CD4-positive, alpha-beta T cell (primary cell): ENCODE measurements around the gene NRDC. TPM values are rescaled to one million over a fixed set of nuclear protein-coding genes. Genes with fewer than 3 reads are reported as not detected.
"Not testable (repeated sequence)": the region's sequence is repeated elsewhere in the genome, so short reads cannot be mapped to it uniquely, and the experiment has no call there.

ENCODE experiments used
- ATAC-seq: fragments of 200-7000 bp; cut with Tn5 transposase; one replicate; pipeline ENCODE4 v1.10.0; 2022; ENCODE audit warnings: mild to moderate bottlenecking; ENCODE audit not compliant: poor library complexity
- CTCF ChIA-PET: fragments of 350-600 bp; sonication (Branson Sonifier 250); formaldehyde crosslinking; loops from one replicate; lab custom pipeline; 2021; ENCODE audit warnings: antibody characterized with exemption, inconsistent platforms; lab: Charles Lee
- POLR2A ChIA-PET: fragments of 350-600 bp; sonication (Branson Sonifier 250); formaldehyde crosslinking; loops from one replicate; lab custom pipeline; 2021; ENCODE audit warnings: antibody characterized with exemption, inconsistent platforms; lab: Charles Lee
- DNase-seq, 14 experiments: peaks; one replicate each; pipeline ENCODE4 v3.0.0-alpha.2; 2013 to 2020; ENCODE audit warnings: mixed read lengths in 2 of 14
- H3K27ac ChIP-seq, 2 donors: one replicate each; pipeline versions ENCODE4 v1.5.1 to v1.7.0; 2013; ENCODE audit warnings: low read length in 2 of 2, low read depth in 1 of 2, mild to moderate bottlenecking in 1 of 2
- H3K27me3 ChIP-seq, 2 experiments: 1 replicate in 1 of 2; 2 replicates in 1 of 2; pipeline versions ENCODE4 v1.6.1 to v1.7.0; 2013; ENCODE audit warnings: low read length in 2 of 2, control low read depth in 1 of 2, mild to moderate bottlenecking in 1 of 2, moderate library complexity in 1 of 2; ENCODE audit not compliant: insufficient read depth in 2 of 2, control insufficient read depth in 1 of 2
- H3K36me3 ChIP-seq: one replicate; pipeline ENCODE4 v1.6.1; 2013; ENCODE audit warnings: low read length, control low read depth; ENCODE audit not compliant: insufficient read depth
- H3K4me1 ChIP-seq: one replicate; pipeline ENCODE4 v1.6.1; 2013; ENCODE audit warnings: low read length, control low read depth; ENCODE audit not compliant: insufficient read depth
- H3K4me3 ChIP-seq: one replicate; pipeline ENCODE4 v1.5.1; 2013; ENCODE audit warnings: mild to moderate bottlenecking, low read length, moderate library complexity
- H3K9me3 ChIP-seq, 2 experiments: 1 replicate in 1 of 2; 2 replicates in 1 of 2; pipeline versions ENCODE4 v1.6.1 to v1.7.0; 2013; ENCODE audit warnings: low read length in 2 of 2, mild to moderate bottlenecking in 2 of 2, control low read depth in 1 of 2, moderate library complexity in 1 of 2; ENCODE audit not compliant: control insufficient read depth in 1 of 2, insufficient read depth in 1 of 2
- H3K27ac Mint-ChIP-seq: one replicate; pipeline ENCODE4 v1.8.0; 2020; ENCODE audit warnings: mixed read lengths
- H3K27me3 Mint-ChIP-seq: one replicate; pipeline ENCODE4 v1.8.0; 2021; ENCODE audit warnings: mixed read lengths
- H3K36me3 Mint-ChIP-seq: one replicate; pipeline ENCODE4 v1.8.0; 2021; ENCODE audit warnings: low read depth, mixed read lengths
- H3K4me1 Mint-ChIP-seq: one replicate; pipeline ENCODE4 v1.8.0; 2021; ENCODE audit warnings: low read depth, mixed read lengths
- H3K4me3 Mint-ChIP-seq: one replicate; pipeline ENCODE4 v1.8.0; 2020; ENCODE audit warnings: mild to moderate bottlenecking, mixed read lengths
- H3K9me3 Mint-ChIP-seq: one replicate; pipeline ENCODE4 v1.8.0; 2020; ENCODE audit warnings: mixed read lengths
- CTCF ChIP-seq: fragments of 200-600 bp; IDR thresholded peaks from one replicate; pipeline ENCODE4 v1.8.0; 2022; ENCODE audit warnings: antibody characterized with exemption, mild to moderate bottlenecking
- intact Hi-C, 2 experiments: fragments of 100-400 bp; cut with DNase I in 1 of 2; cut with micrococcal nuclease in 1 of 2; formaldehyde crosslinking; loops; one replicate each; pipeline versions ENCODE4 v1.15.1 to v1.9.0; 2023 to 2025; cut with DNase I, micrococcal nuclease
- total RNA-seq, 174 experiments: library from RNA in 2 of 174; stranded (reverse) in 2 of 174; gene quantifications; one replicate each; pipeline ENCODE4 v1.2.3 and lab custom pipeline; 2021 to 2026

The NRDC gene
- total RNA-seq, 2 experiments from 2014 or later: 59.0 to 62.4 TPM

- TF ChIP-seq CTCF: no peak
- intact Hi-C loops: no loop called here
- DNase-seq (no peak), ATAC-seq (no peak)
- no peaks in the 10 kb centered on the region for H3K9me3 Mint-ChIP-seq
- H3K4me3 Mint-ChIP-seq: no peak overlapping the region
- no peaks in the 10 kb centered on the region for H3K9me3 ChIP-seq
- peaks cover 63% of the 10 kb centered on the region for H3K36me3 Mint-ChIP-seq
- H3K27ac ChIP-seq: no peak overlapping the region
- no peaks in the 10 kb centered on the region for H3K27me3 ChIP-seq
- CTCF ChIA-PET: no interaction called here
- POLR2A ChIA-PET: no interaction called here
- H3K4me1 Mint-ChIP-seq: no peaks in the 10 kb centered on the region
- no peaks in the 10 kb centered on the region for H3K27me3 Mint-ChIP-seq
- H3K27ac Mint-ChIP-seq: no peak overlapping the region
- no peak overlapping the region for H3K4me3 ChIP-seq
- peaks cover 55% of the 10 kb centered on the region for H3K36me3 ChIP-seq
- no peaks in the 10 kb centered on the region for H3K4me1 ChIP-seq
Observed at GRCh38 chr1:51829058-51829457, 49.5 kb downstream of the NRDC start.

- Mint-ChIP-seq H3K27me3 (no peaks in the 10 kb centered on the region), H3K27ac (no peak overlapping the region), H3K9me3 (no peaks in the 10 kb centered on the region), H3K4me1 (no peaks in the 10 kb centered on the region), H3K36me3 (peaks cover 82% of the 10 kb centered on the region), H3K4me3 (no peak overlapping the region)
- H3K4me1 ChIP-seq: no peaks in the 10 kb centered on the region
- no peaks in the 10 kb centered on the region for H3K9me3 ChIP-seq
- H3K36me3 ChIP-seq: peaks cover 39% of the 10 kb centered on the region
- H3K27me3 ChIP-seq: no peaks in the 10 kb centered on the region
- ATAC-seq: no peak
- intact Hi-C loops: loop anchor here in 1 of 2 experiments (2.0 kb wide), 1 partner anchor 55 kb away; no protein-coding TSS in a partner anchor
- ChIA-PET POLR2A (no interaction called here), CTCF (no interaction called here)
- H3K27ac ChIP-seq: no peak overlapping the region
- no peak for TF ChIP-seq CTCF
- no peak overlapping the region for H3K4me3 ChIP-seq
- no peak for DNase-seq
Observed at GRCh38 chr1:51819810-51820209, 58.7 kb downstream of the NRDC start.

- H3K4me3 Mint-ChIP-seq, H3K4me3 ChIP-seq, ATAC-seq, H3K4me1 ChIP-seq, CTCF ChIA-PET, H3K9me3 Mint-ChIP-seq, H3K27me3 ChIP-seq, H3K27me3 Mint-ChIP-seq, H3K4me1 Mint-ChIP-seq, intact Hi-C loops, POLR2A ChIA-PET, H3K27ac Mint-ChIP-seq, DNase-seq, H3K9me3 ChIP-seq, H3K27ac ChIP-seq: not testable (repeated sequence)
- peaks cover 83% of the 10 kb centered on the region for H3K36me3 Mint-ChIP-seq
- peaks cover 46% of the 10 kb centered on the region for H3K36me3 ChIP-seq
Observed at GRCh38 chr1:51819021-51819420, 59.5 kb downstream of the NRDC start.

GRCh38 chr1:51818487-51818886 is 60.0 kb downstream of the NRDC start:
- Histone ChIP-seq H3K27ac (no peak overlapping the region), H3K4me1 (no peaks in the 10 kb centered on the region), H3K27me3 (no peaks in the 10 kb centered on the region), H3K36me3 (peaks cover 48% of the 10 kb centered on the region), H3K9me3 (no peaks in the 10 kb centered on the region), H3K4me3 (no peak overlapping the region)
- Mint-ChIP-seq H3K4me1 (no peaks in the 10 kb centered on the region), H3K27me3 (no peaks in the 10 kb centered on the region), H3K4me3 (no peak overlapping the region), H3K27ac (no peak overlapping the region), H3K9me3 (no peaks in the 10 kb centered on the region), H3K36me3 (peaks cover 86% of the 10 kb centered on the region)
- ChIA-PET POLR2A (no interaction called here), CTCF (no interaction called here)
- intact Hi-C loops: no loop called here
- no peak for ATAC-seq
- no peak for TF ChIP-seq CTCF
- no peak for DNase-seq
